ENCODE results near the gene KCTD18. TPM values are rescaled to one million over a fixed set of nuclear protein-coding genes. Genes with fewer than 3 reads are reported as not detected.

Gene KCTD18
- total and polyA plus RNA-seq, 2 of the 8 experiments (the other 6 are each of a cell fraction or from before 2014, with no cell fraction given): 1.6 to 3.1 TPM

- TF ChIP-seq CHD7 (IDR thresholded peaks at IDR 0.05; ENCODE audit: insufficient replicate concordance, low read length): no peak
- no peak for TF ChIP-seq MAFK (IDR thresholded peaks at IDR 0.05; ENCODE audit: low read depth, low read length)
- TF ChIP-seq JUND (IDR thresholded peaks at IDR 0.05; ENCODE audit: low read length): no peak
- no peak for TF ChIP-seq KDM1A (IDR thresholded peaks at IDR 0.05; ENCODE audit: borderline replicate concordance, low read length)
- TF ChIP-seq SUZ12 (IDR thresholded peaks at IDR 0.05; ENCODE audit: low read length): no peak
- no peak for TF ChIP-seq RBBP5 (IDR thresholded peaks at IDR 0.05; ENCODE audit: borderline replicate concordance, low read depth, low read length)
- TF ChIP-seq GABPA (IDR thresholded peaks at IDR 0.05; ENCODE audit: borderline replicate concordance, insufficient read depth, low read length): no peak
- no peak for TF ChIP-seq POLR2AphosphoS5 (IDR thresholded peaks at IDR 0.05; ENCODE audit: low read depth, low read length)
- TF ChIP-seq TAF7 (optimal IDR thresholded peaks at IDR 0.05; ENCODE audit: borderline replicate concordance, low read depth, low read length): no peak
- no peak for TF ChIP-seq SP4 (IDR thresholded peaks at IDR 0.05; ENCODE audit: low read length)
- no peak for TF ChIP-seq EGR1 (IDR thresholded peaks at IDR 0.05; ENCODE audit: borderline replicate concordance, low read depth, low read length)
- TF ChIP-seq KDM5A (IDR thresholded peaks at IDR 0.05; ENCODE audit: low read length): no peak
- no peak for TF ChIP-seq TAF1 (IDR thresholded peaks at IDR 0.05; ENCODE audit: low read depth, low read length)
Measured at GRCh38 chr2:200476836-200477235, 33.0 kb downstream of the KCTD18 start (continued).
